Karpas-422 (cell line): Measurements from ENCODE around the gene NTF4. TPM values are rescaled to one million over a fixed set of nuclear protein-coding genes. Genes with fewer than 3 reads are reported as not detected.

ENCODE experiments used
- DNase-seq: peaks from one replicate; pipeline ENCODE4 v3.0.0-alpha.2; 2015
- H2AFZ ChIP-seq: fragments of 200-600 bp; sonication (generic); 2 replicates; pipeline ENCODE4 v1.6.1; 2014; ENCODE audit warnings: antibody characterized with exemption, low read length, mixed read lengths
- H3K27ac ChIP-seq: fragments of 200-600 bp; sonication (generic); 2 replicates; pipeline ENCODE4 v1.5.1; 2014; ENCODE audit warnings: mild to moderate bottlenecking, low read length, moderate library complexity
- H3K27me3 ChIP-seq: fragments of 200-600 bp; sonication (generic); 2 replicates; pipeline ENCODE4 v1.6.1; 2014; ENCODE audit warnings: low read length, mixed read lengths
- H3K36me3 ChIP-seq: fragments of 200-600 bp; sonication (generic); 2 replicates; pipeline ENCODE4 v1.6.1; 2014; ENCODE audit warnings: low read length, mixed read lengths; ENCODE audit not compliant: insufficient read depth
- H3K4me1 ChIP-seq: fragments of 200-600 bp; sonication (generic); 2 replicates; pipeline ENCODE4 v1.6.1; 2014; ENCODE audit warnings: mild to moderate bottlenecking, low read length, mixed read lengths
- H3K4me2 ChIP-seq: fragments of 200-600 bp; sonication (generic); 2 replicates; pipeline ENCODE4 v1.6.1; 2014; ENCODE audit warnings: low read length, low read depth, mild to moderate bottlenecking; ENCODE audit not compliant: poor library complexity, severe bottlenecking
- H3K4me3 ChIP-seq: fragments of 200-600 bp; sonication (generic); 2 replicates; pipeline ENCODE4 v1.5.1; 2014; ENCODE audit warnings: mild to moderate bottlenecking, antibody characterized with exemption, low read length, mixed read lengths
- H3K79me2 ChIP-seq: fragments of 200-600 bp; sonication (generic); 2 replicates; pipeline ENCODE4 v1.6.1; 2014; ENCODE audit warnings: mild to moderate bottlenecking, low read length, mixed read lengths
- H3K9ac ChIP-seq: fragments of 200-600 bp; sonication (generic); 2 replicates; pipeline ENCODE4 v1.6.0; 2014; ENCODE audit warnings: low read length
- H3K9me2 ChIP-seq: fragments of 200-600 bp; sonication (generic), shearing (Covaris generic); replicated peaks from 2 replicates; pipeline ENCODE4 v1.6.0; 2014; ENCODE audit warnings: mild to moderate bottlenecking, low read length, moderate library complexity; ENCODE audit not compliant: insufficient read depth
- H3K9me3 ChIP-seq: fragments of 300-700, 200-600 bp; sonication (generic); 2 replicates; pipeline ENCODE4 v1.6.1; 2014; ENCODE audit warnings: low read length, mixed read lengths
- H4K20me1 ChIP-seq: fragments of 200-600 bp; sonication (generic); 2 replicates; pipeline ENCODE4 v1.6.1; 2014; ENCODE audit warnings: mild to moderate bottlenecking, antibody characterized with exemption, low read length, low read depth; ENCODE audit not compliant: insufficient read depth
- total RNA-seq: library from RNA; depleted of rRNA; stranded (reverse); fragments of >200 nt; shearing (Covaris generic); gene quantifications from 2 replicates; pipeline ENCODE4 v1.2.3, GENCODE V29; 2014; ENCODE audit warnings: low replicate concordance

Gene NTF4
- total RNA-seq, 1 experiment from 2014 or later: not detected

DNA sequence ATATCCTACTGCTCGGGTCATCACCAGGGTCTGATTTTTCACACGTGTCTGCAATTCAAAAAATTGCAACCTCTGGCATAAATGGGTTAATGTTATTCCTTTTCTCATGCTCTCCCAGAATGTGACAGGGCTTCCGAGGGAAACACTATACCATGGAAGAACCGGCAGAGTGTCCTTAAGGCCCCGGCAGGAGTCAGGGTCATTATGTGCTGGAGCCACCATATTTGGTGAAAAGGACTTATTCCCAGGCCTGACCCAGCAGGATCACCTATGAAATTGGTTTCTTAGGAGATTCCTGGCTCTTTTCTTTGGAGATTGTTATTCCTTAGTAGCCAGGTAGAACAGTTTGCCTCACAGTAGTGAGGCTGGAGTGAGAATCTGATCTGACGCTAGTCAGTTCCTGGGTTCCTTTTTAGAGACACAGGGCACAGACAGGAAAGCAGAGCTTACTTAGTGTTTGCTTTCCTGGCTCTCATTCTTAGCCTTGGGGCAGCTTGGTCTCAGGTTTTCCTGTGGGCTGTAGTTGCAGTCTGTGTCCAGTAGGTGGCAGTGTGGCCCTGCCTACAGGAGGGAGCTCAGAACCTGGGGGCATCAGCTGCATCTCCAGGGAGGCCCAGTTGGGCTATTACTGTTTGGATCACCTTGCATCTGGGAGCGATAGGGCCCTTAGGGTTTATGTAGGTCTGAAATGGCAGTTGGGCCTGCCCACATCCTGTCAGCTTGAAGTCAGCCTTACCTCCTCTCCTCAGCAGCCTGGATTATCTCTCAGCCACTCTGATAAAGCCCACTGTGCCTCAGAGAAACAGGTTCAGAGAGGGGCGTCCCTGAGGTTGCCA is 33.1 kb upstream of the NTF4 start:
- no peak overlapping the region for H2AFZ ChIP-seq
- peak; percentile 96 for DNase-seq
- no peak overlapping the region for H3K27ac ChIP-seq
- H3K4me3 ChIP-seq: no peak overlapping the region
- peaks cover 48% of the 10 kb centered on the region for H3K36me3 ChIP-seq
- H3K9me2 ChIP-seq: no peaks in the 10 kb centered on the region
- H4K20me1 ChIP-seq: peaks cover 68% of the 10 kb centered on the region
- H3K9me3 ChIP-seq: no peaks in the 10 kb centered on the region
- H3K4me1 ChIP-seq: no peaks in the 10 kb centered on the region
- no peaks in the 10 kb centered on the region for H3K27me3 ChIP-seq
- no peak overlapping the region for H3K9ac ChIP-seq
- peaks cover 39% of the 10 kb centered on the region for H3K79me2 ChIP-seq
- no peak overlapping the region for H3K4me2 ChIP-seq

DNA sequence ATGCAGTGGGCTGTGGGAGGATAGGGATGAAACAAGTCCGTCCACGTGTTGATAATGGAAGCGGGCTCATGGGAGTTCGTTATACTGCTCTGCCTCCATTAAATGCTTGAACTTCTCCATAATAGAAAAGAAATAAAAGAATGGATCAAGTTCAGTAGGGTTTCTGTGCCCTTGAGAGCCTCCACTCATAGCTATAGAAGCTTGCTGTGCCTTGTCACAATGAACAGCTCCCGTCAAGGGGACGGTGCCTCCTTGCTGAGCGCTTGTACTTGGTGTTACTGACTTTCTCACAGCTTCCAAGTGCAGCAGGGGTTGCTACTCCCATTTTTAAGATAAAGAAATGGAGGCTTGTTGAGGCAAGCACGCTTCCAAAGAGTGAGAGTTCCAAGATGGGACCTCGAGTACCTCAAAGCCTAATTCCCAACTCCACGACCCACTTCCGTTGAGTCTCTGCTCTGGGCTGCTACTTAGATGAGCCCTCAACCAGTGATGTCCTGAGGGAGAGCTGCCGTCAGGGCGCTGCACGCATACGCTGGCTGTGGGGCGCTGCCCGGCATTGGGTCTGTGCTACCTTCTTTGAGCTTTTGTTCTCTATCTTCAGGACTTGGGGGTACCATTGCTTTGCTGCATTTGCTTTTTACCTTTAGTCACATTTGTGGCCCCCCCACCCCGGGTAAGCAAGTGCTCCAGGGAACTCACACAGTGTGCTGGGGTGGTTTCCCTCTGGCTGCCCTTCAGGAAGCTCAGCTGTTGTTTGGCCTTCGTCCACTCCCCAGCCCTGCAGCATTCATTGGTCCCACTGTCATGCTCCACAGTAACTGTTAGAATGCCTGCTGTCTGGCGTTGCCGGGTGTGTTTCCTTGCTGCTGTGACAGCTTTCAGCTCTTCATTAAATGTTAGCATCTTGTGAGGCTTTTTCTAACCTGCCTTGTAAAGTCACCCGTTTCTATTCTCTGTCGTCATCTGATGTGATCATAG is 30.2 kb upstream of the NTF4 start:
- Histone ChIP-seq H3K4me1 (no peaks in the 10 kb centered on the region), H3K9me2 (no peaks in the 10 kb centered on the region), H4K20me1 (peaks cover 68% of the 10 kb centered on the region), H3K9ac (no peak overlapping the region), H3K9me3 (no peaks in the 10 kb centered on the region), H3K4me3 (no peak overlapping the region), H3K79me2 (peaks cover 56% of the 10 kb centered on the region), H2AFZ (no peak overlapping the region), H3K27ac (no peak overlapping the region), H3K4me2 (no peak overlapping the region), H3K27me3 (no peaks in the 10 kb centered on the region), H3K36me3 (peaks cover 47% of the 10 kb centered on the region)
- no peak for DNase-seq

DNA sequence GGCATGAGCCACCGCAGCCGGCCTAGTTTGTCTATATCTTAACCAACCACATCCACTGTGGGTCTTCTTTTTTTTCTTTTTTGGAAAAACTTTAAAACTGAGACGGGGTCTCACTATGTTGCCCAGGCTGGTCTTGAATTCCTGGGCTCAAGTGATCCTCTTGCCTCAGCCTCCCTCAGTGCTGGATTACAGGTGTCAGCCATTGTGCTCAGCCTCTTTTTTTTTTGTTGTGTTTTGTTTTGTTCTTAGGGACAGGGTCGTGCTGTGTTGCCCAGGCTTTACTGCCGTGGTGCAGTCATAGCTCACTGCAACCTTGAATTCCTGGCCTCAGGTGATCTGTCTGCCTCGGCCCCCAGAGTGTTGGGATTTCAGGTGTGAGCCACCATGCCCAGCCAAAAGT is 28.1 kb upstream of the NTF4 start:
- DNase-seq: no peak
- H3K9me2 ChIP-seq: no peaks in the 10 kb centered on the region
- H3K27me3 ChIP-seq: no peaks in the 10 kb centered on the region
- H4K20me1 ChIP-seq: peaks cover 65% of the 10 kb centered on the region
- peaks cover 43% of the 10 kb centered on the region for H3K36me3 ChIP-seq
- H3K4me3 ChIP-seq: no peak overlapping the region
- H3K79me2 ChIP-seq: peaks cover 56% of the 10 kb centered on the region
- H3K9ac ChIP-seq: no peak overlapping the region
- no peak overlapping the region for H3K4me2 ChIP-seq
- no peaks in the 10 kb centered on the region for H3K4me1 ChIP-seq
- no peak overlapping the region for H3K27ac ChIP-seq
- no peak overlapping the region for H2AFZ ChIP-seq
- no peaks in the 10 kb centered on the region for H3K9me3 ChIP-seq

DNA sequence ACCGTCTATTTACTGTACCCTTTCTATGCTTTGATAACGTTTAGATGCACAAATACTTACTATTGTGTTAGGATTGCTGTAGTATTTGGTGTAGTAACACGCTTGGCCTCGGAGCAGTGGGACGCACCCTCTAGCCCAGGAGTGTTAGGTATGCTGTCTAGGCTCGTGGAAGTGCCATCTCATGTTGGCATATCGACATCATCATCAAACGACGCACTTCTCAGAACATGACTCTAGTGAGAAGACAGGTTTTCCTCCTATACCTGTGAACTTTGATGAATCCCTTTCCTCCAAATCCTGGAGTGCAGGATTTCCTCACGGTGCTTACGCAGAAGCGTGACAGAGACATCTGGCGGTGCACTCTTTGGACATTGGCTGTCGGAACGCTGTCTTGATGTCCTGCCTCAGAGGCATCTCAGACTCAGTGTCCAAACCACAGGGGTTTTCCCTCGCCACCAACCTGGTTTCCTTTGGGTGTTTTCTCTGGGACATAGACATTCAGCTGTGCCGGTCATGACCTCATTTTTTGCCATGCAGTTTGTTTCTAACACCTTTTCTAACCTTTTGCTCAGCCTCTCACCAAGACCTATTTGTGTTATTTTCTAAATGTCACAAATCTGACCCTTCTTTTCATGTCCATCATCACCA is 26.9 kb upstream of the NTF4 start:
- no peak overlapping the region for H3K4me2 ChIP-seq
- H3K27ac ChIP-seq: no peak overlapping the region
- H3K9me3 ChIP-seq: no peaks in the 10 kb centered on the region
- peaks cover 10% of the 10 kb centered on the region for H3K4me1 ChIP-seq
- no peak overlapping the region for H3K4me3 ChIP-seq
- no peak overlapping the region for H3K9ac ChIP-seq
- H3K36me3 ChIP-seq: peaks cover 45% of the 10 kb centered on the region
- DNase-seq: no peak
- peaks cover 68% of the 10 kb centered on the region for H4K20me1 ChIP-seq
- no peak overlapping the region for H2AFZ ChIP-seq
- no peaks in the 10 kb centered on the region for H3K9me2 ChIP-seq
- no peaks in the 10 kb centered on the region for H3K27me3 ChIP-seq
- H3K79me2 ChIP-seq: peaks cover 61% of the 10 kb centered on the region

DNA sequence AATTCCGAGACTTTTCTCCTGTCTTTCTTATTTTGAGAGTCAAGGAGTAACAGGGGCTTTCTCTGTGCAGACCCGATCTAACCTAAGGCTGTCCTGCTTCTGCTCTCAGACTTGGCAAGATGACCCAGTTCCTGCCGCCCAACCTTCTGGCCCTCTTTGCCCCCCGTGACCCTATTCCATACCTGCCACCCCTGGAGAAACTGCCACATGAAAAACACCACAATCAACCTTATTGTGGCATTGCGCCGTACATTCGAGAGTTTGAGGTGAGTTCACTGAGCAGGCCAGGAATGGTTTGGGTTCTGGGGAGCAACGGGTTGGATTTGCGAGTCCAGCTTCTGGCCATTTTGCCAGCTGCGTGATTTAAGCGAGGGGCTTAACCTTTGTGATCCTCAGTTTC is 21.7 kb upstream of the NTF4 start:
- Histone ChIP-seq H3K27ac (peak overlapping the region; percentile 64; the same call in 1 of the 2 replicates), H3K79me2 (peaks cover 52% of the 10 kb centered on the region), H3K9ac (peak overlapping the region; percentile 95), H3K27me3 (no peaks in the 10 kb centered on the region), H3K4me3 (peak overlapping the region; percentile 95), H4K20me1 (peaks cover 49% of the 10 kb centered on the region), H3K9me2 (no peaks in the 10 kb centered on the region), H3K9me3 (no peaks in the 10 kb centered on the region), H2AFZ (no peak overlapping the region), H3K36me3 (peaks cover 40% of the 10 kb centered on the region), H3K4me1 (peaks cover 20% of the 10 kb centered on the region), H3K4me2 (peak overlapping the region; percentile 97)
- peak; percentile 41 for DNase-seq

DNA sequence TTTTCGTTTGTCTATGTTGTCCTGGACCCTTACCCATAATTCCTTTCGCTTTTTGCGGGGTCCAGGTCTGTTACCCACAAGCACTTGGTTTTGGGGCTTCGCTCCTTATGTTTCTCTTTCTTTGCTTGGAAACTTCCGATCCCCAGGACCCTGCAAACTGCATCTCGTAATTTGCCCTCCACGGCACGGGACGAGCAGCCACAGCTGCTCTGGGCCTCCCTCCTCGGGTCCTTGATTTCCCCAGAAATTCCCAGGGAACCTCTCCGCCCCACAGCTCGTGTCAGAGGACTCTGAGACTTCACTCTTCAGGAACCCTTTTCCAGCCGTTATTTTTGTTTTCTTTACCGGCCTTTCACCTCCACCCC is 21.2 kb upstream of the NTF4 start:
- peaks cover 51% of the 10 kb centered on the region for H3K79me2 ChIP-seq

DNA sequence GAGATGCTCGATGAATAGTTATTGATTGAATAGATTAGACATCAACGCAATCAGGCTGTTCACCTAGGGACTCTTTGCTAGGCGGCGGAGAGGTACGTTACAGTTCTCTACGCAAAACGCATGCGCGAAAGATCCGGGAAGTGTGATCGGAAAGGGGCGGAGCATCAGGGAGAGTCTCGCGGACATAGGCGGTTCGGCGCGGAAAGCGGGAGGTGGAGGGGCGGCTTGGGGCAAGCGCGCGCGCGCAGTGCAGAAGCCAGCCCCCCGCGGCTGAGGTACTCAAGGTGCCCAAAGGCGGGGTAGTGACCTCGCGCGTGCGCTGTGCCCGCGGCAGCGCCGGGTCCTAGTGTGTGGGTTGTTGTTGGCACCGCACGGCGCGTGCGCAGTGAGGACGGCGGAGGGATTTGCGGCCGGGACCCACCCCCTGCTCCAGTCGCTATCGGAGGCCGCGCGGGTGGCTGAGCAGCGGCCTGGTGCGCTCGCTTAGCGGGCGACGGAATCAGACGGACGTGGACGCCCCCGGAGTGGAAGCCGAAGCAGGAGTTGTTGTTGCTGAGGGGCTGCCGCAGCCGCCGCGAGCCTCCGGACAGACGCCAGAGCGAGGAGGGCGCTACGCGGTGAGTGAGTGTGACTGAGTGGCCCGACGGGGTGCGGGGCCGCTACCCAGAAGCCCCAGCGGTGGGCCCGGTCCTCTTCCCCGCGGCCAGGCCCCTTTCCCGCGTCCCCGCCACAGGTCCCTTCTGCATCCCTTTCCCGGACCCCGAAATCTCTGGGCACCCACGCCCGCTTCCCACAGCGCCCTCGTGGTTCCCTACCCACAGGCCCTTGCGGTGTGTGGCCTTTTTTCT is 20.6 kb upstream of the NTF4 start, which contains the start of gene SNRNP70:
TSS of gene SNRNP70 (plus strand) at position 432 of the 848 bp plus-strand sequence. CDS start 964 bp downstream, outside the sequence.
- H3K27me3 ChIP-seq: no peaks in the 10 kb centered on the region
- H3K4me3 ChIP-seq: peak within 1 kb of the TSS; percentile 95
- H3K9ac ChIP-seq: peak within 1 kb of the TSS; percentile 95
- H4K20me1 ChIP-seq: peaks cover 41% of the 10 kb centered on the region
- peaks cover 45% of the 10 kb centered on the region for H3K79me2 ChIP-seq
- peak; percentile 100 for DNase-seq
- H3K4me1 ChIP-seq: peaks cover 20% of the 10 kb centered on the region
- peaks cover 33% of the 10 kb centered on the region for H3K36me3 ChIP-seq
- H3K9me2 ChIP-seq: no peaks in the 10 kb centered on the region
- peak within 1 kb of the TSS; percentile 72 for H2AFZ ChIP-seq
- H3K9me3 ChIP-seq: no peaks in the 10 kb centered on the region
- peak within 1 kb of the TSS; percentile 64 for H3K27ac ChIP-seq
- peak within 1 kb of the TSS; percentile 97 for H3K4me2 ChIP-seq

More for the DNA sequence above, 21.2 kb upstream of the NTF4 start:
- peaks cover 47% of the 10 kb centered on the region for H4K20me1 ChIP-seq
- H3K9me2 ChIP-seq: no peaks in the 10 kb centered on the region
- H3K9me3 ChIP-seq: no peaks in the 10 kb centered on the region
- H3K36me3 ChIP-seq: peaks cover 39% of the 10 kb centered on the region
- H2AFZ ChIP-seq: peak overlapping the region; percentile 23; the same call in 1 of the 2 replicates
- peaks cover 20% of the 10 kb centered on the region for H3K4me1 ChIP-seq
- H3K4me2 ChIP-seq: peak overlapping the region; percentile 97
- DNase-seq: no peak
- peak overlapping the region; percentile 95 for H3K4me3 ChIP-seq
- H3K27ac ChIP-seq: peak overlapping the region; percentile 64
- H3K27me3 ChIP-seq: no peaks in the 10 kb centered on the region
- peak overlapping the region; percentile 95 for H3K9ac ChIP-seq
